Measurements from ENCODE around the gene ABRACL. TPM values are rescaled to one million over a fixed set of nuclear protein-coding genes. Genes with fewer than 3 reads are reported as not detected.

ABRACL gene
- total and polyA plus RNA-seq, 9 of the 15 experiments (the other 6 are each of a cell fraction or from before 2014, with no cell fraction given), result 1.1 to 5.2 (median 1.9) TPM

DNA sequence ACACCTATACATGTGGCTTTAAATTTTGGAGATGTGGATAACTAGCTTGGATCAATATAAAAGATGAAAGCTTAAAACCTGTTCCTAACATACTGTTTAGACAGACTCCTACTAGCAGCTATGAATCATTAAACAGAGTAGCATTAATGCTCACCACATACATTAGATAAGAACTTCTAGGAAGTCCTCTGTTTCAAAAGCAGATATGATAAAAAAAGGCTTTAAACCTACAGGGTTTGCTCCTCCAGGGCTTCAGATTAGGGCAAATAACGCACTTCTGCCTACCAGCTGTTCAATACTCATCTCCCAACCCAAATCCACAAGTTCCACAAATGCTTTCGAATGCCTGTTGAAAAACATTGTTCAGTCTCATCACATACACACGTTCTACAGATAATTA is 42.0 kb upstream of the ABRACL start (continued):
- TF ChIP-seq, protein P1, sequence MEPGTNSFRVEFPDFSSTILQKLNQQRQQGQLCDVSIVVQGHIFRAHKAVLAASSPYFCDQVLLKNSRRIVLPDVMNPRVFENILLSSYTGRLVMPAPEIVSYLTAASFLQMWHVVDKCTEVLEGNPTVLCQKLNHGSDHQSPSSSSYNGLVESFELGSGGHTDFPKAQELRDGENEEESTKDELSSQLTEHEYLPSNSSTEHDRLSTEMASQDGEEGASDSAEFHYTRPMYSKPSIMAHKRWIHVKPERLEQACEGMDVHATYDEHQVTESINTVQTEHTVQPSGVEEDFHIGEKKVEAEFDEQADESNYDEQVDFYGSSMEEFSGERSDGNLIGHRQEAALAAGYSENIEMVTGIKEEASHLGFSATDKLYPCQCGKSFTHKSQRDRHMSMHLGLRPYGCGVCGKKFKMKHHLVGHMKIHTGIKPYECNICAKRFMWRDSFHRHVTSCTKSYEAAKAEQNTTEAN (CRISPR knock-in tag; IDR thresholded peaks at IDR 0.05), result no peak
- no peak for TF ChIP-seq L3MBTL2 (IDR thresholded peaks at IDR 0.05)
- no peak for TF ChIP-seq MTF1 (CRISPR knock-in tag; IDR thresholded peaks at IDR 0.05; ENCODE audit: borderline replicate concordance)
- no peak for TF ChIP-seq RFX1 (IDR thresholded peaks at IDR 0.05)
- TF ChIP-seq ZNF121 (CRISPR knock-in tag; conservative IDR thresholded peaks at IDR 0.05), result no peak
- TF ChIP-seq ZNF12 (CRISPR knock-in tag; IDR thresholded peaks at IDR 0.05), result no peak
- TF ChIP-seq LCOR (CRISPR knock-in tag; IDR thresholded peaks at IDR 0.05), result peak; percentile 35; the same call in 1 of the 2 replicates
- no peak for TF ChIP-seq CHD4 (IDR thresholded peaks at IDR 0.05; ENCODE audit: insufficient read depth, insufficient replicate concordance, low read depth, low read length, poor library complexity, severe bottlenecking)
- no peak for TF ChIP-seq ETS2 (tag; IDR thresholded peaks at IDR 0.05; ENCODE audit: borderline replicate concordance, poor library complexity, severe bottlenecking)
- TF ChIP-seq FOXP1 (CRISPR knock-in tag; IDR thresholded peaks at IDR 0.05), result no peak
- TF ChIP-seq TBL1XR1 (IDR thresholded peaks at IDR 0.05; ENCODE audit: low read length in 2 of 2), result 0 out of 4 replicates have a peak, but pooled peaks of 1 of the 2 experiments have one; percentile 10
- peak; percentile 63; the same call in 1 of the 2 replicates for TF ChIP-seq SMARCE1 (IDR thresholded peaks at IDR 0.05)
- peak; percentile 44; the same call in 1 of the 2 replicates for TF ChIP-seq TCF3 (CRISPR knock-in tag; IDR thresholded peaks at IDR 0.05)
- no peak for TF ChIP-seq DNMT1 (IDR thresholded peaks at IDR 0.05)
- TF ChIP-seq SMAD3 (CRISPR knock-in tag; conservative IDR thresholded peaks at IDR 0.05), result no peak
- TF ChIP-seq HIVEP1 (CRISPR knock-in tag; IDR thresholded peaks at IDR 0.05), result no peak
- peak in 1 of 2 experiments; percentile 58; a peak in 1 of 4 replicates for TF ChIP-seq RCOR1 (IDR thresholded peaks at IDR 0.05; ENCODE audit: borderline replicate concordance in 1 of 2, low read depth in 2 of 2, low read length in 2 of 2)
- TF ChIP-seq, protein P2, sequence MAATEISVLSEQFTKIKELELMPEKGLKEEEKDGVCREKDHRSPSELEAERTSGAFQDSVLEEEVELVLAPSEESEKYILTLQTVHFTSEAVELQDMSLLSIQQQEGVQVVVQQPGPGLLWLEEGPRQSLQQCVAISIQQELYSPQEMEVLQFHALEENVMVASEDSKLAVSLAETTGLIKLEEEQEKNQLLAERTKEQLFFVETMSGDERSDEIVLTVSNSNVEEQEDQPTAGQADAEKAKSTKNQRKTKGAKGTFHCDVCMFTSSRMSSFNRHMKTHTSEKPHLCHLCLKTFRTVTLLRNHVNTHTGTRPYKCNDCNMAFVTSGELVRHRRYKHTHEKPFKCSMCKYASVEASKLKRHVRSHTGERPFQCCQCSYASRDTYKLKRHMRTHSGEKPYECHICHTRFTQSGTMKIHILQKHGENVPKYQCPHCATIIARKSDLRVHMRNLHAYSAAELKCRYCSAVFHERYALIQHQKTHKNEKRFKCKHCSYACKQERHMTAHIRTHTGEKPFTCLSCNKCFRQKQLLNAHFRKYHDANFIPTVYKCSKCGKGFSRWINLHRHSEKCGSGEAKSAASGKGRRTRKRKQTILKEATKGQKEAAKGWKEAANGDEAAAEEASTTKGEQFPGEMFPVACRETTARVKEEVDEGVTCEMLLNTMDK (IDR thresholded peaks at IDR 0.05; ENCODE audit: borderline replicate concordance, insufficient read depth, low read depth, low read length, poor library complexity, severe bottlenecking), result no peak
- TF ChIP-seq, protein P3, sequence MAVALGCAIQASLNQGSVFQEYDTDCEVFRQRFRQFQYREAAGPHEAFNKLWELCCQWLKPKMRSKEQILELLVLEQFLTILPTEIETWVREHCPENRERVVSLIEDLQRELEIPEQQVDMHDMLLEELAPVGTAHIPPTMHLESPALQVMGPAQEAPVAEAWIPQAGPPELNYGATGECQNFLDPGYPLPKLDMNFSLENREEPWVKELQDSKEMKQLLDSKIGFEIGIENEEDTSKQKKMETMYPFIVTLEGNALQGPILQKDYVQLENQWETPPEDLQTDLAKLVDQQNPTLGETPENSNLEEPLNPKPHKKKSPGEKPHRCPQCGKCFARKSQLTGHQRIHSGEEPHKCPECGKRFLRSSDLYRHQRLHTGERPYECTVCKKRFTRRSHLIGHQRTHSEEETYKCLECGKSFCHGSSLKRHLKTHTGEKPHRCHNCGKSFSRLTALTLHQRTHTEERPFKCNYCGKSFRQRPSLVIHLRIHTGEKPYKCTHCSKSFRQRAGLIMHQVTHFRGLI (CRISPR knock-in tag; IDR thresholded peaks at IDR 0.05), result no peak
- TF ChIP-seq CXXC5 (CRISPR knock-in tag; IDR thresholded peaks at IDR 0.05), result peak; percentile 50; the same call in 1 of the 2 replicates
- TF ChIP-seq EGR1 (conservative IDR thresholded peaks at IDR 0.05), result no peak
- no peak for TF ChIP-seq SP1 (CRISPR knock-in tag; IDR thresholded peaks at IDR 0.05)
- TF ChIP-seq NUFIP1 (IDR thresholded peaks at IDR 0.05; ENCODE audit: partially characterized antibody), result no peak
- TF ChIP-seq CBFA2T2 (conservative IDR thresholded peaks at IDR 0.05), result peak; percentile 41; the same call in 1 of the 2 replicates
- TF ChIP-seq DPF2 (IDR thresholded peaks at IDR 0.05), result peak; percentile 73
- peak; percentile 81; the same call in 1 of the 2 replicates for TF ChIP-seq SMARCA4 (IDR thresholded peaks at IDR 0.05)

All from K562 (cell line).